DOHH2 (cell line): ENCODE measurements around the gene GPR176.

Source experiments
- CTCF ChIP-seq: fragments of 200-600 bp; sonication (generic); IDR thresholded peaks from one replicate; pipeline ENCODE4 v1.5.1; 2014; ENCODE audit warnings: antibody characterized with exemption, mild to moderate bottlenecking, low read depth, low read length; ENCODE audit not compliant: poor library complexity, severe bottlenecking
- EZH2phosphoT487 ChIP-seq: fragments of 200-600 bp; sonication (generic); IDR thresholded peaks from 2 replicates; pipeline ENCODE4 v1.6.1; 2017; ENCODE audit warnings: borderline replicate concordance, mild to moderate bottlenecking, antibody characterized with exemption, low read length, moderate library complexity, mixed read lengths

- TF ChIP-seq CTCF (no peak), EZH2phosphoT487 (no peak)
Observed at GRCh38 chr15:39873978-39874377, 46.1 kb downstream of the GPR176 start.
